Body of pancreas (tissue), 4 donors: ENCODE results near the gene GPATCH1.

ENCODE experiments used
- CTCF ChIP-seq, 7 experiments: fragments of 450-650 bp in 4 of 7; fragments of 200-600 bp in 3 of 7; sonication (generic) in 3 of 7; IDR thresholded peaks; one replicate each; pipeline ENCODE4 v1.5.1; 2016 to 2019; ENCODE audit warnings: antibody characterized with exemption in 7 of 7
- POLR2A ChIP-seq, 3 donors: fragments of 450-650 bp; IDR thresholded peaks; one replicate each; pipeline ENCODE4 v1.6.1; 2016; ENCODE audit warnings: antibody characterized with exemption in 3 of 3, mild to moderate bottlenecking in 2 of 3

GRCh38 chr19:33132425-33132824 lies 51.4 kb downstream of the GPATCH1 start:
- TF ChIP-seq CTCF (IDR thresholded peaks at IDR 0.05) (peak in 1 of 7 experiments; percentile 5), POLR2A (IDR thresholded peaks at IDR 0.05) (no peak)
